Endothelial cell of umbilical vein (primary cell): Measurements from ENCODE around the gene BCAS3. TPM values are rescaled to one million over a fixed set of nuclear protein-coding genes. Genes with fewer than 3 reads are reported as not detected.

Experiments
- BruUV-seq: library from RNA; stranded (reverse); fragments of 400-500 nt; replicated peaks from 2 replicates; lab custom pipeline; 2021; lab: Mats Ljungman, UMichigan
- CTCF ChIA-PET: fragments of 300-600, 350-600 bp; sonication (Branson Sonifier 250); formaldehyde crosslinking; loops from one replicate; lab custom pipeline; 2021; ENCODE audit warnings: antibody characterized with exemption, inconsistent platforms; lab: Charles Lee
- POLR2A ChIA-PET: fragments of 300-600, 350-600 bp; sonication (Branson Sonifier 250); formaldehyde crosslinking; loops from one replicate; lab custom pipeline; 2021; ENCODE audit warnings: antibody characterized with exemption, inconsistent platforms; lab: Charles Lee
- DNase-seq: peaks from one replicate; pipeline ENCODE4 v3.0.0-alpha.2; 2011; ENCODE audit warnings: low read depth, low spot score
- FAIRE-seq: peaks from 2 replicates; lab custom pipeline; 2011; peaks lifted over from hg19 to GRCh38; lab: Jason Lieb, UNC
- H2AFZ ChIP-seq: 2 replicates; pipeline ENCODE4 v1.6.0; 2012; ENCODE audit warnings: low read depth, low read length, control low read depth, inconsistent platforms
- H3K27ac ChIP-seq: 2 replicates; pipeline ENCODE4 v1.5.1; 2011; ENCODE audit warnings: low read depth, mild to moderate bottlenecking, control low read depth, low read length, moderate library complexity; ENCODE audit not compliant: insufficient read depth
- H3K27me3 ChIP-seq, 2 experiments: 2 replicates each; pipeline versions ENCODE4 v1.6.0 to v1.6.1; 2011; ENCODE audit warnings: low read length in 2 of 2, mixed read lengths in 1 of 2; ENCODE audit not compliant: control insufficient read depth in 2 of 2, insufficient read depth in 2 of 2
- H3K36me3 ChIP-seq, 2 experiments: 2 replicates in 1 of 2; 3 replicates in 1 of 2; pipeline ENCODE4 v1.5.1; 2011; ENCODE audit warnings: low read length in 2 of 2, mild to moderate bottlenecking in 1 of 2, moderate library complexity in 1 of 2; ENCODE audit not compliant: control insufficient read depth in 2 of 2, insufficient read depth in 2 of 2; ENCODE audit errors: extremely low read depth in 1 of 2
- H3K4me1 ChIP-seq: 3 replicates; pipeline ENCODE4 v1.5.1; 2011; ENCODE audit warnings: mild to moderate bottlenecking, low read length; ENCODE audit not compliant: control insufficient read depth, insufficient read depth; ENCODE audit errors: extremely low read depth
- H3K4me2 ChIP-seq: 2 replicates; pipeline ENCODE4 v1.6.1; 2011; ENCODE audit warnings: low read length, control low read depth, mixed read lengths; ENCODE audit not compliant: insufficient read depth
- H3K4me3 ChIP-seq, 3 experiments: fragments of 200-600 bp in 1 of 3; sonication (generic), shearing (Covaris generic) in 1 of 3; replicated peaks in 1 of 3; 2 replicates each; pipeline ENCODE4 v1.5.1; 2011 to 2016; ENCODE audit warnings: control low read depth in 3 of 3, low read length in 3 of 3, mild to moderate bottlenecking in 2 of 3, inconsistent platforms in 1 of 3, low read depth in 1 of 3, moderate library complexity in 1 of 3; ENCODE audit not compliant: insufficient read depth in 1 of 3
- H3K79me2 ChIP-seq: 2 replicates; pipeline ENCODE4 v1.6.0; 2012; ENCODE audit warnings: low read length, inconsistent platforms; ENCODE audit not compliant: control insufficient read depth, insufficient read depth
- H3K9ac ChIP-seq: replicated peaks from 2 replicates; pipeline ENCODE3; 2011; ENCODE audit warnings: low read length, control low read depth; ENCODE audit not compliant: insufficient read depth; ENCODE audit errors: extremely low read depth
- H3K9me1 ChIP-seq: replicated peaks from 3 replicates; pipeline ENCODE4 v1.6.0; 2011; ENCODE audit warnings: mild to moderate bottlenecking, low read length; ENCODE audit not compliant: control insufficient read depth, insufficient read depth; ENCODE audit errors: extremely low read depth
- H3K9me3 ChIP-seq: replicated peaks from 2 replicates; pipeline ENCODE4 v1.5.1; 2012; ENCODE audit warnings: low read length, inconsistent platforms; ENCODE audit not compliant: control insufficient read depth, insufficient read depth
- H4K20me1 ChIP-seq: replicated peaks from 2 replicates; pipeline ENCODE3; 2011; ENCODE audit warnings: mild to moderate bottlenecking, low read length; ENCODE audit not compliant: control insufficient read depth, insufficient read depth; ENCODE audit errors: extremely low read depth
- CTCF ChIP-seq, 2 donors: IDR thresholded peaks; 1 replicate in 1 of 2; 2 replicates in 1 of 2; pipeline ENCODE4 v1.5.1; 2011; ENCODE audit warnings: low read length in 2 of 2, mild to moderate bottlenecking in 2 of 2, moderate library complexity in 2 of 2, control low read depth in 1 of 2, inconsistent platforms in 1 of 2, low read depth in 1 of 2; ENCODE audit not compliant: insufficient read depth in 1 of 2; ENCODE audit errors: extremely low read depth in 1 of 2
- EZH2 ChIP-seq: IDR thresholded peaks from 2 replicates; pipeline ENCODE4 v1.6.1; 2012; ENCODE audit warnings: borderline replicate concordance, low read depth, mild to moderate bottlenecking, moderate library complexity, low read length, inconsistent platforms; ENCODE audit not compliant: severe bottlenecking
- FOS ChIP-seq: IDR thresholded peaks from 2 replicates; pipeline ENCODE4 v1.6.1; 2011; ENCODE audit warnings: mild to moderate bottlenecking, low read length, moderate library complexity, borderline replicate concordance; ENCODE audit not compliant: insufficient read depth
- GATA2 ChIP-seq: IDR thresholded peaks from 2 replicates; pipeline ENCODE4 v1.7.0; 2011; ENCODE audit warnings: low read depth, mild to moderate bottlenecking, moderate library complexity, mixed read lengths, low read length; ENCODE audit not compliant: insufficient read length, insufficient read depth
- JUN ChIP-seq: IDR thresholded peaks from 2 replicates; pipeline ENCODE4 v1.6.1; 2011; ENCODE audit warnings: borderline replicate concordance, low read depth; ENCODE audit not compliant: insufficient read length, insufficient read depth
- MAX ChIP-seq: IDR thresholded peaks from 2 replicates; pipeline ENCODE4 v1.6.1; 2011; ENCODE audit not compliant: insufficient read depth, insufficient read length
- MYC ChIP-seq: IDR thresholded peaks from one replicate; pipeline ENCODE4 v1.6.1; 2011; ENCODE audit warnings: mild to moderate bottlenecking, low read depth, low read length
- POLR2A ChIP-seq: IDR thresholded peaks from 2 replicates; pipeline ENCODE4 v1.6.1; 2012; ENCODE audit warnings: low read depth, mild to moderate bottlenecking, control low read depth, low read length
- POLR2AphosphoS5 ChIP-seq: IDR thresholded peaks from 2 replicates; pipeline ENCODE4 v1.6.1; 2012; ENCODE audit warnings: low read depth, mild to moderate bottlenecking, control low read depth, low read length, moderate library complexity; ENCODE audit not compliant: insufficient read depth
- dilution Hi-C: fragments of 300-500 bp; cut with MboI; formaldehyde crosslinking; loops from one replicate; pipeline ENCODE4 v1.15.0; 2019; ENCODE audit warnings: low sequenced_read_pairs; ENCODE audit not compliant: extremely low pct_ligation_motif_present
- intact Hi-C: fragments of 100-400 bp; cut with micrococcal nuclease; formaldehyde crosslinking; loops from one replicate; pipeline ENCODE4 v1.10.0; 2022
- polyA plus RNA-seq, 4 experiments: library from polyadenylated mRNA; depleted of rRNA in 3 of 4; stranded (reverse) in 3 of 4; unstranded in 1 of 4; fragments of >200 nt; gene quantifications; 2 replicates each; pipeline versions ENCODE4 v1.2.1 to v1.2.3, GENCODE V29; 2011 to 2012; ENCODE audit warnings: missing spikeins in 1 of 4
- total RNA-seq: library from RNA; stranded (reverse); gene quantifications from 2 replicates; pipeline ENCODE4 v1.2.3, GENCODE V29; 2021

Gene BCAS3
- total and polyA plus RNA-seq, 2 donors (not counting 3 experiments of a cell fraction or from before 2014, with no cell fraction given) = 8.2 to 16.0 TPM

GRCh38 chr17:60766778-60767190 is 89.1 kb downstream of the BCAS3 start:
- H2AFZ ChIP-seq = no peak overlapping the region
- TF ChIP-seq EZH2 (no peak), POLR2AphosphoS5 (no peak), GATA2 (no peak), JUN (no peak), CTCF (IDR thresholded peaks at IDR 0.05; ENCODE audit: extremely low read depth in 1 of 2, insufficient read depth in 1 of 2, low read depth in 1 of 2, low read length in 2 of 2) (no peak), MAX (no peak), MYC (no peak), FOS (no peak), POLR2A (no peak)
- intact Hi-C loops = no loop called here
- no peaks in the 10 kb centered on the region for H3K27me3 ChIP-seq
- POLR2A ChIA-PET = no interaction called here
- H3K4me2 ChIP-seq = no peak overlapping the region
- no peaks in the 10 kb centered on the region for H3K4me1 ChIP-seq
- dilution Hi-C loops = no loop called here
- no peaks in the 10 kb centered on the region for H3K36me3 ChIP-seq
- CTCF ChIA-PET = no interaction called here
- no peaks in the 10 kb centered on the region for H3K9me3 ChIP-seq
- H3K27ac ChIP-seq = no peak overlapping the region
- H3K9me1 ChIP-seq = no peaks in the 10 kb centered on the region
- BruUV-seq = no TSS peak
- no peak overlapping the region for H3K4me3 ChIP-seq
- FAIRE-seq (no peak), DNase-seq (no peak)
- no peak overlapping the region for H3K9ac ChIP-seq
- H3K79me2 ChIP-seq = no peaks in the 10 kb centered on the region
- H4K20me1 ChIP-seq = no peaks in the 10 kb centered on the region
